HCT116 (cell line): ENCODE measurements around the gene SLC66A3. TPM values are rescaled to one million over a fixed set of nuclear protein-coding genes. Genes with fewer than 3 reads are reported as not detected.

ENCODE experiments used
- ATAC-seq: fragments of 200-7000 bp; cut with Tn5 transposase; 2 replicates; pipeline ENCODE4 v1.9.1; 2020; ENCODE audit warnings: mild to moderate bottlenecking, moderate library complexity
- BruUV-seq: library from RNA; stranded (reverse); fragments of 400-500 nt; replicated peaks from 2 replicates; lab custom pipeline; 2021; lab: Mats Ljungman, UMichigan
- CTCF ChIA-PET: fragments of 300-600 bp; sonication (Branson Sonifier 250); formaldehyde crosslinking; loops from one replicate; lab custom pipeline; 2021; ENCODE audit warnings: antibody characterized with exemption; lab: Charles Lee
- POLR2A ChIA-PET: fragments of 300-600, 350-600 bp; sonication (Branson Sonifier 250); formaldehyde crosslinking; loops from one replicate; lab custom pipeline; 2021; ENCODE audit warnings: antibody characterized with exemption; lab: Charles Lee
- RAD21 ChIA-PET, 2 experiments: fragments of 300-600 bp; sonication (Branson Sonifier 250); formaldehyde crosslinking; loops; one replicate each; lab custom pipeline; 2023; ENCODE audit warnings: low total read pairs in 2 of 2; ENCODE audit not compliant: uncharacterized antibody in 2 of 2, unreplicated experiment in 2 of 2, low non-redundant PET in 1 of 2; lab: Charles Lee
- DNase-seq: peaks from one replicate; pipeline ENCODE4 v3.0.0-alpha.2; 2010; ENCODE audit warnings: low read depth, low spot score
- H2AFZ ChIP-seq: fragments of 200-600 bp; shearing (Covaris generic), sonication (generic); 2 replicates; pipeline ENCODE4 v1.6.1; 2017; ENCODE audit warnings: low read depth, mixed run types, mixed read lengths, antibody characterized with exemption, low read length; ENCODE audit not compliant: poor library complexity, severe bottlenecking
- H3K27ac ChIP-seq: 2 replicates; pipeline ENCODE4 v1.5.1; 2012; ENCODE audit warnings: low read depth, low read length
- H3K27me3 ChIP-seq: fragments of 200-600 bp; sonication (generic); 2 replicates; pipeline ENCODE4 v1.6.1; 2016; ENCODE audit warnings: mixed run types, low read length, mixed read lengths; ENCODE audit not compliant: insufficient read depth
- H3K36me3 ChIP-seq, 2 experiments: fragments of 200-500 bp in 1 of 2; fragments of 200-600 bp in 1 of 2; sonication (Bioruptor generic) in 1 of 2; sonication (generic) in 1 of 2; 2 replicates each; pipeline versions ENCODE4 v1.5.1 to v1.6.1; 2014 to 2016; ENCODE audit warnings: low read length in 2 of 2, inconsistent platforms in 1 of 2, mixed read lengths in 1 of 2, mixed run types in 1 of 2; ENCODE audit not compliant: insufficient read depth in 2 of 2, control insufficient read depth in 1 of 2
- H3K4me1 ChIP-seq, 2 experiments: fragments of 200-600 bp in 1 of 2; sonication (generic) in 1 of 2; 2 replicates each; pipeline versions ENCODE4 v1.5.1 to v1.6.1; 2012 to 2017; ENCODE audit warnings: low read length in 2 of 2, inconsistent platforms in 1 of 2, mild to moderate bottlenecking in 1 of 2, mixed read lengths in 1 of 2, mixed run types in 1 of 2, moderate library complexity in 1 of 2; ENCODE audit not compliant: insufficient read depth in 2 of 2, control insufficient read depth in 1 of 2
- H3K4me2 ChIP-seq: fragments of 200-600 bp; sonication (generic); 2 replicates; pipeline ENCODE4 v1.6.1; 2017; ENCODE audit warnings: mixed run types, low read length, mixed read lengths
- H3K4me3 ChIP-seq, 2 experiments: fragments of 200-600 bp in 1 of 2; sonication (generic) in 1 of 2; replicated peaks in 1 of 2; 2 replicates each; pipeline ENCODE4 v1.5.1; 2011 to 2016; ENCODE audit warnings: low read length in 2 of 2, control low read depth in 1 of 2, low read depth in 1 of 2, mild to moderate bottlenecking in 1 of 2, mixed read lengths in 1 of 2, mixed run types in 1 of 2
- H3K79me2 ChIP-seq: fragments of 200-600 bp; sonication (generic); 2 replicates; pipeline ENCODE4 v1.6.1; 2017; ENCODE audit warnings: mild to moderate bottlenecking, mixed run types, low read length, moderate library complexity, mixed read lengths; ENCODE audit not compliant: insufficient read depth
- H3K9ac ChIP-seq: fragments of 200-600 bp; sonication (generic); 2 replicates; pipeline ENCODE4 v1.6.1; 2016; ENCODE audit warnings: low read length, mixed read lengths
- H3K9me2 ChIP-seq: fragments of 200-600 bp; sonication (generic), shearing (Covaris generic); 2 replicates; pipeline ENCODE4 v1.6.1; 2017; ENCODE audit warnings: mixed run types, mild to moderate bottlenecking, moderate library complexity; ENCODE audit not compliant: insufficient read depth
- H3K9me3 ChIP-seq, 2 experiments: fragments of 200-500 bp in 1 of 2; fragments of 200-600 bp in 1 of 2; sonication (Bioruptor generic) in 1 of 2; sonication (generic) in 1 of 2; 2 replicates each; pipeline ENCODE4 v1.6.1; 2014 to 2017; ENCODE audit warnings: low read length in 2 of 2, mixed read lengths in 2 of 2, inconsistent platforms in 1 of 2, low read depth in 1 of 2, mild to moderate bottlenecking in 1 of 2, mixed run types in 1 of 2, moderate library complexity in 1 of 2; ENCODE audit not compliant: control insufficient read depth in 1 of 2, insufficient read depth in 1 of 2
- H4K20me1 ChIP-seq: fragments of 200-600 bp; sonication (generic), shearing (Covaris generic); 2 replicates; pipeline ENCODE4 v1.6.1; 2017; ENCODE audit warnings: mixed run types, mild to moderate bottlenecking, moderate library complexity; ENCODE audit not compliant: insufficient read depth
- FOSL1 ChIP-seq: IDR thresholded peaks from 2 replicates; pipeline ENCODE4 v1.6.1; 2012; ENCODE audit warnings: low read depth
- POLR2A ChIP-seq: IDR thresholded peaks from 2 replicates; pipeline ENCODE4 v1.7.0; 2011; ENCODE audit warnings: borderline replicate concordance; ENCODE audit not compliant: insufficient read depth, insufficient read length; ENCODE audit errors: extremely low read depth
- POLR2AphosphoS5 ChIP-seq: IDR thresholded peaks from 2 replicates; pipeline ENCODE4 v1.6.1; 2011; ENCODE audit warnings: mild to moderate bottlenecking, low read depth, low read length, moderate library complexity
- SIN3A ChIP-seq: IDR thresholded peaks from 2 replicates; pipeline ENCODE4 v1.6.1; 2012; ENCODE audit warnings: low read depth
- TCF7L2 ChIP-seq: IDR thresholded peaks from 2 replicates; pipeline ENCODE4 v1.7.0; 2011; ENCODE audit warnings: borderline replicate concordance, inconsistent platforms; ENCODE audit not compliant: insufficient read depth, insufficient read length; ENCODE audit errors: extremely low read depth
- YY1 ChIP-seq: IDR thresholded peaks from 2 replicates; pipeline ENCODE4 v1.6.1; 2011; ENCODE audit warnings: low read length, low read depth, moderate library complexity, mild to moderate bottlenecking; ENCODE audit not compliant: insufficient replicate concordance; ENCODE audit errors: extremely low read depth
- intact Hi-C: fragments of 100-400 bp; cut with micrococcal nuclease; formaldehyde crosslinking; loops from 2 replicates; pipeline ENCODE4 v1.10.0; 2022
- total RNA-seq: library from RNA; stranded (reverse); gene quantifications from one replicate; pipeline ENCODE4 v1.2.1, GENCODE V29; 2021; ENCODE audit not compliant: unreplicated experiment
- TF ChIP-seq, protein P1 (sequence below): IDR thresholded peaks from 2 replicates; pipeline ENCODE4 v1.6.1; 2011; ENCODE audit warnings: mild to moderate bottlenecking, low read length, moderate library complexity; ENCODE audit not compliant: insufficient replicate concordance; ENCODE audit errors: extremely low read depth
- TF ChIP-seq, protein P2 (sequence below): IDR thresholded peaks from 2 replicates; pipeline ENCODE4 v1.6.1; 2012; ENCODE audit warnings: low read depth

SLC66A3 gene
- total RNA-seq, 1 experiment from 2014 or later: 15.9 TPM

DNA sequence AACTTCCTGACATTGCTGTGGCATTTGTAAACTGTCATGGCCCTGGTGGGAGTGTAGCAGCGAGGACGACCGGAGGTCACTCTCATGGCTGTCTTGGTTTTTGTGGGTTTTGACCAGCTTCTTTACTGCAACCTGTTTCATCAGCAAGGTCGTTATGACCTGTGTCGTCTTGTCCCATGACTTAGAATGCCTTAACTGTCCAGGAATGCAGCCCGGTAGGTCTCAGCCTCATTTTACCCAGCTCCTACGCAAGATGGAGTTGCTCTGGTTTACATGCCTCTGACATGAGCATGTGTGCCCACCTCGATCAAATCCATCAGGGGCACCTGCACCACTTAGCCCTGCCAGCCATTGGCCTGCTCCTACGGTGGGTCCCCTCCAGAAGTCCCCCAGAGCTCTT lies 32.9 kb upstream of the SLC66A3 start:
- Histone ChIP-seq H3K27ac (no peak overlapping the region), H3K9me3 (no peaks in the 10 kb centered on the region), H3K36me3 (no peaks in the 10 kb centered on the region), H3K4me2 (no peak overlapping the region)
- no peak for TF ChIP-seq POLR2AphosphoS5
- TF ChIP-seq, all 23 proteins: peak for 0
- Histone ChIP-seq H3K4me3 (no peak overlapping the region), H3K9me2 (no peaks in the 10 kb centered on the region), H4K20me1 (no peaks in the 10 kb centered on the region), H2AFZ (no peak overlapping the region), H3K4me1 (peaks cover 4 to 14% of the 10 kb centered on the region in 2 experiments; a peak in 3 of 4 replicates), H3K27me3 (no peaks in the 10 kb centered on the region), H3K9ac (no peak overlapping the region), H3K79me2 (no peaks in the 10 kb centered on the region)
- DNase-seq: no peak
- RAD21 ChIA-PET: interaction anchor here in 1 of 2 experiments (0.7 kb wide), 1 partner anchor 305 kb away, joined by 4 read pairs; no protein-coding TSS in a partner anchor
- no peak for ATAC-seq
- intact Hi-C loops: loop anchor here (5.0 kb wide), 1 partner anchor 220 kb away; no protein-coding TSS in a partner anchor
- BruUV-seq: no TSS peak
- POLR2A ChIA-PET: no interaction called here
- CTCF ChIA-PET: interaction anchor here (0.9 to 6.7 kb wide), 2 partner anchors 10 to 287 kb away, joined by 3 to 173 read pairs; a partner anchor contains a TSS

DNA sequence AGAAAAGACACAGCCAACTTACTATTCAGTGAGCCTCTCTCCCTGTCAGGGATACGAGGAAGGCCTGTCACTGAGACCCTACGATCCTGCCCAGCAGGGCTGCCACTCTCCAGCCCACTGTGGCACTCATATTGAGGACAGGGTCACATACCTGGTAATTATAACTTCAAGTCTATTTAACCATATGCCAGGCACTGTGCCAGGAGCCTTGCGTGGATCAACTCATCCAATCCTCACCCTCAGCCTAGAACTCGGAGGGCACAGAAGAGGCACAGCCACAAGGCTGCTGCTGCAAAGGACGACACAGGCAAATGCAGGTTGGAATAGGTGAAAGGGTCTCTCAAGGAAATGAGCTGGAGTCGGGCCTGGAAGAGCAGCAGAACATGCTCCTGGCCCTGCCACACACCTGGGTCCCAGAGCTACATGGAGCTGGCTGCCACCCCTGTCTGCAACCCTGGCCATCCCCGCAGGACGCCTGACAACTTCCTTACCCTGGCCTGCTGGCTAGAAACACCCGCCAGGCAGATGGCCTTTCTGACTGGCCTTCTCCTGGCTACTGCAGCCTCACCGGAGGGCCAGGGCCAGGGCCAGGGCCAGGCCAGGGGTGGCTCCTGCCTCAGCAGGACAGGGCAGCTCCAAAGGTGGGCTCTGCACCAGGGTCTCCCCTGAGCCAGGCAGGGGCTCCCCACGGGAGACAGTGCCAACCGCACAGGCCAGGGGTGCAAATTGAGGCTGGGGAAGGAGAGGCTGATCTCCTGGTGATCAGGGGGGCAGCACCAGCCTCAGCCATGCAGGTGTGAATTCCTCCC lies 32.1 kb upstream of the SLC66A3 start:
- no peak overlapping the region for H2AFZ ChIP-seq
- DNase-seq: no peak
- no peaks in the 10 kb centered on the region for H3K79me2 ChIP-seq
- intact Hi-C loops: loop anchor here (5.0 kb wide), 1 partner anchor 221 kb away; no protein-coding TSS in a partner anchor
- ChIA-PET POLR2A (interaction anchor here (0.6 to 1.8 kb wide), 3 partner anchors 287 to 293 kb away, joined by 3 to 8 read pairs (median 3); no protein-coding TSS in a partner anchor), RAD21 (interaction anchor here (0.6 to 2.2 kb wide), 4 partner anchors 287 to 306 kb away, joined by 3 to 13 read pairs (median 8); no protein-coding TSS in a partner anchor), CTCF (interaction anchor here (1.4 to 6.7 kb wide), 3 partner anchors 284 to 459 kb away, joined by 4 to 173 read pairs (median 5); no protein-coding TSS in a partner anchor)
- BruUV-seq: no TSS peak
- no peak overlapping the region for H3K27ac ChIP-seq
- H3K9me2 ChIP-seq: no peaks in the 10 kb centered on the region
- no peak for ATAC-seq
- H3K36me3 ChIP-seq: no peaks in the 10 kb centered on the region
- H3K27me3 ChIP-seq: no peaks in the 10 kb centered on the region
- H3K9ac ChIP-seq: no peak overlapping the region
- H3K9me3 ChIP-seq: no peaks in the 10 kb centered on the region
- no peak overlapping the region for H3K4me2 ChIP-seq
- peaks cover 4 to 14% of the 10 kb centered on the region in 2 experiments; a peak in 3 of 4 replicates for H3K4me1 ChIP-seq
- H4K20me1 ChIP-seq: no peaks in the 10 kb centered on the region
- no peak overlapping the region for H3K4me3 ChIP-seq
- TF ChIP-seq, protein P1, sequence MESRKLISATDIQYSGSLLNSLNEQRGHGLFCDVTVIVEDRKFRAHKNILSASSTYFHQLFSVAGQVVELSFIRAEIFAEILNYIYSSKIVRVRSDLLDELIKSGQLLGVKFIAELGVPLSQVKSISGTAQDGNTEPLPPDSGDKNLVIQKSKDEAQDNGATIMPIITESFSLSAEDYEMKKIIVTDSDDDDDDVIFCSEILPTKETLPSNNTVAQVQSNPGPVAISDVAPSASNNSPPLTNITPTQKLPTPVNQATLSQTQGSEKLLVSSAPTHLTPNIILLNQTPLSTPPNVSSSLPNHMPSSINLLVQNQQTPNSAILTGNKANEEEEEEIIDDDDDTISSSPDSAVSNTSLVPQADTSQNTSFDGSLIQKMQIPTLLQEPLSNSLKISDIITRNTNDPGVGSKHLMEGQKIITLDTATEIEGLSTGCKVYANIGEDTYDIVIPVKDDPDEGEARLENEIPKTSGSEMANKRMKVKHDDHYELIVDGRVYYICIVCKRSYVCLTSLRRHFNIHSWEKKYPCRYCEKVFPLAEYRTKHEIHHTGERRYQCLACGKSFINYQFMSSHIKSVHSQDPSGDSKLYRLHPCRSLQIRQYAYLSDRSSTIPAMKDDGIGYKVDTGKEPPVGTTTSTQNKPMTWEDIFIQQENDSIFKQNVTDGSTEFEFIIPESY: no peak
- TF ChIP-seq SIN3A (no peak), FOSL1 (no peak), TCF7L2 (no peak), YY1 (no peak), POLR2A (no peak)
- TF ChIP-seq, protein P2, sequence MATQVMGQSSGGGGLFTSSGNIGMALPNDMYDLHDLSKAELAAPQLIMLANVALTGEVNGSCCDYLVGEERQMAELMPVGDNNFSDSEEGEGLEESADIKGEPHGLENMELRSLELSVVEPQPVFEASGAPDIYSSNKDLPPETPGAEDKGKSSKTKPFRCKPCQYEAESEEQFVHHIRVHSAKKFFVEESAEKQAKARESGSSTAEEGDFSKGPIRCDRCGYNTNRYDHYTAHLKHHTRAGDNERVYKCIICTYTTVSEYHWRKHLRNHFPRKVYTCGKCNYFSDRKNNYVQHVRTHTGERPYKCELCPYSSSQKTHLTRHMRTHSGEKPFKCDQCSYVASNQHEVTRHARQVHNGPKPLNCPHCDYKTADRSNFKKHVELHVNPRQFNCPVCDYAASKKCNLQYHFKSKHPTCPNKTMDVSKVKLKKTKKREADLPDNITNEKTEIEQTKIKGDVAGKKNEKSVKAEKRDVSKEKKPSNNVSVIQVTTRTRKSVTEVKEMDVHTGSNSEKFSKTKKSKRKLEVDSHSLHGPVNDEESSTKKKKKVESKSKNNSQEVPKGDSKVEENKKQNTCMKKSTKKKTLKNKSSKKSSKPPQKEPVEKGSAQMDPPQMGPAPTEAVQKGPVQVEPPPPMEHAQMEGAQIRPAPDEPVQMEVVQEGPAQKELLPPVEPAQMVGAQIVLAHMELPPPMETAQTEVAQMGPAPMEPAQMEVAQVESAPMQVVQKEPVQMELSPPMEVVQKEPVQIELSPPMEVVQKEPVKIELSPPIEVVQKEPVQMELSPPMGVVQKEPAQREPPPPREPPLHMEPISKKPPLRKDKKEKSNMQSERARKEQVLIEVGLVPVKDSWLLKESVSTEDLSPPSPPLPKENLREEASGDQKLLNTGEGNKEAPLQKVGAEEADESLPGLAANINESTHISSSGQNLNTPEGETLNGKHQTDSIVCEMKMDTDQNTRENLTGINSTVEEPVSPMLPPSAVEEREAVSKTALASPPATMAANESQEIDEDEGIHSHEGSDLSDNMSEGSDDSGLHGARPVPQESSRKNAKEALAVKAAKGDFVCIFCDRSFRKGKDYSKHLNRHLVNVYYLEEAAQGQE: no peak
